WTC11 (cell line): ENCODE results near the gene SPECC1L. TPM values are rescaled to one million over a fixed set of nuclear protein-coding genes. Genes with fewer than 3 reads are reported as not detected.

ENCODE experiments used
- ATAC-seq: fragments of 200-7000 bp; cut with Tn5 transposase; 2 replicates; pipeline ENCODE4 v1.10.0; 2021; ENCODE audit warnings: mild to moderate bottlenecking, moderate library complexity
- CTCF ChIA-PET: fragments of 300-600 bp; sonication (Branson Sonifier 250); formaldehyde crosslinking; loops from one replicate; lab custom pipeline; 2021; ENCODE audit warnings: antibody characterized with exemption; lab: Charles Lee
- POLR2A ChIA-PET: fragments of 350-600 bp; sonication (Branson Sonifier 250); formaldehyde crosslinking; loops from one replicate; lab custom pipeline; 2021; ENCODE audit warnings: antibody characterized with exemption; lab: Charles Lee
- DNase-seq: peaks from one replicate; pipeline ENCODE4 v3.0.0; 2021; ENCODE audit warnings: low spot score
- H3K27ac Mint-ChIP-seq: 2 replicates; pipeline ENCODE4 v1.8.0; 2021; ENCODE audit warnings: mixed read lengths
- H3K27me3 Mint-ChIP-seq: 2 replicates; pipeline ENCODE4 v1.8.0; 2021; ENCODE audit warnings: low read depth, mild to moderate bottlenecking, moderate library complexity, mixed read lengths
- H3K36me3 Mint-ChIP-seq: 2 replicates; pipeline ENCODE4 v1.8.0; 2021; ENCODE audit warnings: mixed read lengths
- H3K4me1 Mint-ChIP-seq: 2 replicates; pipeline ENCODE4 v1.8.0; 2022; ENCODE audit warnings: mixed read lengths
- H3K4me3 Mint-ChIP-seq: 2 replicates; pipeline ENCODE4 v1.8.0; 2021; ENCODE audit warnings: mild to moderate bottlenecking, moderate library complexity, mixed read lengths
- H3K9me3 Mint-ChIP-seq: 2 replicates; pipeline ENCODE4 v1.8.0; 2021; ENCODE audit warnings: mixed read lengths
- ATF2 ChIP-seq: sonication (generic); formaldehyde crosslinking; IDR thresholded peaks from 2 replicates; pipeline ENCODE4 v1.8.1; 2022; ENCODE audit warnings: low read depth, missing genetic modification reagents, borderline replicate concordance
- FOXJ3 ChIP-seq: sonication (generic); formaldehyde crosslinking; IDR thresholded peaks from 2 replicates; pipeline ENCODE4 v1.9.0; 2021; ENCODE audit warnings: missing genetic modification reagents, mild to moderate bottlenecking, borderline replicate concordance
- FOXP1 ChIP-seq: sonication (generic); formaldehyde crosslinking; IDR thresholded peaks from 2 replicates; pipeline ENCODE4 v1.8.0; 2022; ENCODE audit warnings: missing genetic modification reagents, mild to moderate bottlenecking, moderate library complexity, borderline replicate concordance
- FOXP4 ChIP-seq: sonication (generic); formaldehyde crosslinking; IDR thresholded peaks from 2 replicates; pipeline ENCODE4 v1.8.0; 2022; ENCODE audit warnings: mild to moderate bottlenecking, missing genetic modification reagents
- MLX ChIP-seq: sonication (generic); formaldehyde crosslinking; IDR thresholded peaks from 2 replicates; pipeline ENCODE4 v1.8.1; 2023; ENCODE audit warnings: mild to moderate bottlenecking, missing genetic modification reagents, moderate library complexity
- NFYB ChIP-seq: sonication (generic); formaldehyde crosslinking; conservative IDR thresholded peaks from 2 replicates; pipeline ENCODE4 v1.8.0; 2022; ENCODE audit warnings: low read depth, missing genetic modification reagents
- NR3C1 ChIP-seq: sonication (generic); formaldehyde crosslinking; conservative IDR thresholded peaks from 2 replicates; pipeline ENCODE4 v1.8.1; 2023; ENCODE audit warnings: low read depth, mild to moderate bottlenecking, missing genetic modification reagents
- PREB ChIP-seq: sonication (generic); formaldehyde crosslinking; IDR thresholded peaks from 2 replicates; pipeline ENCODE4 v1.8.1; 2022; ENCODE audit warnings: mild to moderate bottlenecking, missing genetic modification reagents, moderate library complexity, borderline replicate concordance
- USF1 ChIP-seq: sonication (generic); formaldehyde crosslinking; IDR thresholded peaks from 2 replicates; pipeline ENCODE4 v1.8.0; 2022; ENCODE audit warnings: mild to moderate bottlenecking, missing genetic modification reagents
- ZNF138 ChIP-seq: sonication (generic); formaldehyde crosslinking; conservative IDR thresholded peaks from 2 replicates; pipeline ENCODE4 v1.8.1; 2022; ENCODE audit warnings: mild to moderate bottlenecking, moderate library complexity, missing genetic modification reagents
- ZNF263 ChIP-seq: sonication (generic); formaldehyde crosslinking; IDR thresholded peaks from 2 replicates; pipeline ENCODE4 v1.8.1; 2022; ENCODE audit warnings: low read depth, mild to moderate bottlenecking, moderate library complexity, missing genetic modification reagents
- ZNF532 ChIP-seq: fragments of 250-450 bp; sonication (Bioruptor Pico); IDR thresholded peaks from 2 replicates; pipeline ENCODE4 v1.9.0; 2021; ENCODE audit warnings: mild to moderate bottlenecking, borderline replicate concordance
- total RNA-seq: library from RNA; stranded (reverse); gene quantifications from 3 replicates; pipeline ENCODE4 v1.2.3, GENCODE V29; 2021

SPECC1L gene
- total RNA-seq, 1 experiment from 2014 or later: 44.6 TPM

GRCh38 chr22:24433828-24434470, 163.3 kb downstream of the SPECC1L start (continued):
- TF ChIP-seq PREB (CRISPR knock-in tag): no peak

GRCh38 chr22:24434471-24435322, 164.1 kb downstream of the SPECC1L start:
- Mint-ChIP-seq H3K36me3 (no peaks in the 10 kb centered on the region), H3K4me3 (no peak overlapping the region), H3K4me1 (no peaks in the 10 kb centered on the region), H3K27ac (no peak overlapping the region), H3K9me3 (no peaks in the 10 kb centered on the region), H3K27me3 (no peaks in the 10 kb centered on the region)
- no peak for DNase-seq
- POLR2A ChIA-PET: interaction anchor here (0.5 kb wide), 1 partner anchor 397 kb away, joined by 3 read pairs; no protein-coding TSS in a partner anchor
- CTCF ChIA-PET: interaction anchor here (0.7 to 5.2 kb wide), 6 partner anchors 13 to 91 kb away, joined by 3 to 51 read pairs (median 8); no protein-coding TSS in a partner anchor
- TF ChIP-seq ZNF263 (CRISPR knock-in tag) (no peak), ZNF532 (CRISPR knock-in tag) (no peak), MLX (CRISPR knock-in tag) (no peak), ZNF138 (no peak), FOXP1 (CRISPR knock-in tag) (no peak), NR3C1 (CRISPR knock-in tag) (no peak), FOXP4 (CRISPR knock-in tag) (no peak), FOXJ3 (CRISPR knock-in tag) (no peak), ATF2 (CRISPR knock-in tag) (no peak), NFYB (no peak), USF1 (no peak)
- ATAC-seq: no peak
